ENCODE results near the gene KIF24.

- no peak for TF ChIP-seq CTCF (conservative IDR thresholded peaks at IDR 0.05)
- TF ChIP-seq ZFX (IDR thresholded peaks at IDR 0.05), result no peak
Observed at GRCh38 chr9:34370335-34370969, 41.4 kb upstream of the KIF24 start.

Data from C4-2B (cell line).